HG02973 (cell line): ENCODE results near the gene TPRG1.

Experiments used
- ATAC-seq: cut with Tn5 transposase; IDR thresholded peaks from one replicate; pipeline ENCODE4 v1.9.1; 2021; ENCODE audit warnings: moderate library complexity; ENCODE audit not compliant: unreplicated experiment

Gene TPRG1

DNA sequence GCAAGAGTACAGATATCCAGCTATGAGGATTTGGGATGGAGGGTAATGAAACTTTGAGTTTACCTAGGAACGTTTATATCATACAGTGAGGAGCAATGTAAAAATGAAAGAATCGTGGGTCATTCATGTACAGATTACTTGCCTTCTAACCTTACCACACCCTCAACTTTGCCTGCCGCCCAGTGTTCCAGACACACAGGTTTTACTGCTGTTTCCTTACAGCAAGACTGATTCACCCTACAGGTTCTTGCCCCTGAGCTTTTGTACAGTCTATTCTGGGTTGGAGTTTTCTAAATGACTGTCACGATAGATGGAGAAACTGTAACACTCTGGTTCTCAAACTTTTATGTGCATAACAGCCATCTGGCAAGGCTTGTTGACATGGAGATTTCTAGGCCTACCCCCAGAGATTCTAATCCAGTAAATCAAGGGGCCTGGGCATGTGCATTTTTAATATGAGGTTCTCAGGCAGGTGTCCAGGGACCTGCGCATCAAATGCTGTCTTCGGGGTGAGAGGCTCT is 6.6 kb upstream of the TPRG1 start:
- no peak for ATAC-seq

DNA sequence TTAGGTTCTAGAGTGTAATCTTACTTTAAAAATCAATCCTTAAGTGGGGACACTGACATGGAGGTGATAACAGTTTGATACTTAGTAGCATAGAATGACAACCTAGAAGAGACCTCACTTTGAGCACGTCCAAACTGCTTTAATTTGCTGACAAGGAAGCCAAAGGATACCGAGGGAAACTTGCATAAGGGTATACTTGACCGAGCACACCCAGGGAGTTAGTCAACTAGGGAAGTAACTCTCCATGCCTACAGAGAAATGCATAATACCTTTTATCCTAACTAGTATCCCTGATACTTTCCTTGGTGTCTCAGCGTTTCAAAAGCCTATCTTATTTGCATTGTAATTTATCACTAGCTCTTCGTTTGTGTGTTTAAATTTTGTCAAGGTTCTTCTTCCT is 5.5 kb upstream of the TPRG1 start:
- ATAC-seq: no peak

DNA sequence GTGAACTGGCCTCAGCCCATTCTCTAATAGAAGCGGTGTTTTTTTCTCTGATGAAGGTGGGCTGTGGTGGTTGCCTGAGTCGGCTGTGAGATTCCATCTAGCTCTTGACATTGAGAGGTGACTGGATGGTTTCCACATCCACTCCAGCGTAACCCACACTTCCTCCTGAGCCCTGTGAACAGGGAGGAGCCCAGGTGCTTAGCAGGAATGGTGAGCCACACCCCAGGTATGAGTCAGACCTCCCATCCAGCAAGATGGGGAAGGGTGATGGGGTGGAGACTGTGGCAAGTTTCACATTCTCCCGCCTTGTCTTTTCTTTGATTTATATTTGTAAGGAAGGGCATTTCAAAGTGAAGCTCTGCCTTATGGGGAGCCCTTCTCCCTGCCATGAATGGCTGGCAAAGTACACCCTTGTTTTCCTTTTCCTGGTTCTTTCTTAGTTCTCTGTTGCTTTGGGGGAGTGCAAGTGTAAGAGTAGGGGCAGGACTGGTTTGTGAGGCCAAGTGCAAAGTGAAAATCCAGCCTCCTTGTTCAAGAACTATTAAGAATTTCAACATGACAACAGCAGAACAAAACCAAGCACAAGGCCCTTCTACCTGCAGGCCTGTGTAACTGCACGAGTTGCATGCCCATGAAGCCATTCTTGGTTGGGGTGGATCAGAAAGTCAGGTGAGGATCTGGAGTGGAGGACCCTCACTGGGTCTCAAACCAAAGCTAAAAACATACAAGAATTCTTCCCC is 4.6 kb upstream of the TPRG1 start:
- no peak for ATAC-seq

DNA sequence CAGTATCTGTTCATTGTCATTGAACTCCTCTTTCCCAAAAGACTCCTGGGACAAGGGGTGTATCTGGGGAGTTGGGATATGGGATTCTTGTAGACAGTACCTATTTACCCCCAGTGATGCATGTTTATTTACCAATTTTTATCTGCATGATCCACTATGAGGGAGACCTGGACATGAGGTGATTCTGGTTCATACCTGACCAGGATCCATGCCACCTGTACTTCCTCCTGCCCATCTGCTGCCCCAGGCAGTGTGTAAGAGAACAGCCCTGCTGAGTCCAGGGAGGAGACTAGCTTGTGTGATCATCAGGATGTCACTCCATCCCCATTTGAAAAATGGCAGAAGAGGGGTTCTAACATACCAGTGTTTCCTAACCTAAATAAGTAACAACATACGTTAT is 3.1 kb upstream of the TPRG1 start:
- no peak for ATAC-seq

DNA sequence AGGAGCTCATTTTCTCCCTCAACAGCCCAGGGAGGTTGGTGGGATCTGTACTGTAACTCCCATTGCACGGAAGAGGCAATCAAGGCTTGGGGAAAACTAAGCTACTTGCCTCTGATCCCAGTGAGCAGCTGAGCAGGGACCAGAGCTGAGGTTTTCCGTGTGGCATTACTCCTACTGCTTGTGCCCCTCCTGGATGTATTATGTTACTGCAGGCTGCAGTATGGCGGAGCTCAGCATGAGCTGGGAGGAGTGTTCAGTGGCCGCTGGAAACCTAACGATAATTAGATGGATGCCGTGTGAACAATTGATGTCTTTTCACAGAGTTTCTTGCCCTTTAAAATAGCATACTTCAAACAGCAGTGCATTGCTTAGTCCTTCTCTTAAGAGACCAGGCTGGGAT is 2.0 kb upstream of the TPRG1 start:
- no peak for ATAC-seq

DNA sequence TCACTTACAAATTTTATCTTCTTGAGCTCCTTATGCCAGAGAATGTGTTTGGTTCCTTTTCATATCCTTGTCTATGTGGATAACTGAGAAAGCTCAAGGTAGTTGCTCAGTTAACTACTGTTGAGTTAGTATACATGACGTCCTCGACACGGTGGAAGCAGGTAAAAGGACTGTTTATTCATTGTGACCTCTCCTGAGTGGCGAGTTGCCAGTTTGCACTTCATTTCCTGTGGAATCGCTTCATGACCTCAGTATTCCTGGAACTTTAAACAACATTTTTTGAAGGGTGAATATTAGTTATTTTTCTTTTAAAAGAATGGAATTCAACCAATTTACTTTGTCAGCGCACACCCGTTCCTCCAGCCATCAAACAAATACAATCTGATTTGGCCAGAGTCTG is 1.2 kb upstream of the TPRG1 start:
- ATAC-seq: no peak

DNA sequence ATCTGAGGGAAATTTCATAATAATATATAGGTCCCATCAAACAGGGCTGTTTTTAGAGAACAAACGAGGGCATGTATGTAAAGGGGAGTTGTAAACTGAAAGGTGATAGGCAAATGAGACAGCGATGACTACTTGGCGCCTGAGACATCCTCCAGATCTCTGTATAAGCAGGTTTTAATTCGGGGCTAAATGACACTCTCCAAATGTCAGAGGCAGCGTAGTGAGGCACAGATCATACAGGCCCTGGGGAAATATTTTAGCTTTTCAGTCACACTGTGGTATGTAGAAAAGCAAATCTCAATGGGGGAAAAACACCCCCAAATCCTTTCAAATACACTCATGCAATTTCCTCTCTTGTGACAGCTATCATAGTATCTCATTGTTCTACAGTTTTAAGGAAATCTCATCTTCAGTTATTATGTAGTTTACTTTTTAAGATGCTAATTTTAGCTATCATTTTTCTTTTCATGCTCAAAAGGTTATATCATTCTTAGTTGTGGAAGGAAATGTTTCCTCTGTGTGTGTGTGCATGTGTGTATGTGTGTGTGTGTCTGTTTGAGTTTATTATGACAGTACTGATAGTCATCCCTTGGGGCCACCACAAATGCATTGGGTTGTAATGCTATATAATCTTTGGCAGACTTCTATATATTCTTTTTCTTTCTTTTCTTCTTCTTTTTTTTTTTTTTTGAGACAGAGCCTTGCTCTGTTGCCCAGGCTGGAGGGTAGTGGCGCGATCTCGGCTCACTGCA is 1.1 kb downstream of the TPRG1 start:
- ATAC-seq: no peak

DNA sequence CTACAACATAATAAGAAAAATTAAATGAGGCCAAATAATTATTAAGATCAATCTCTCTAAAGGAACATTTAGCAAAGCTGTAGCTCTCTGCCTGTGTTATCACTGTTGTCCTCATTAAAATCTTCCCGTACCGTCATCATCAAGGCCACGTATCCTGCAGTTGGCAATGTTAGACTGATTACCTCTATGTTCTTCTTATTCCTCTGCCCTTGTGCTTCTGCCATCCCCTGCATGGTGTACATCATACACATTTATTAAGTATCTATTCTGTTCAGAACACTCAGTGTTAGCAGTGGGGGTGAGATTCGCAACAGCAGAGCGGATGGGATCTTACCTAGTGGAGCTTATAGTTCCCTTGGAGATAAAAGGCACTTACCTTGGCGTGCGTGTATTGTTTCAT is 12.8 kb downstream of the TPRG1 start:
- no peak for ATAC-seq

DNA sequence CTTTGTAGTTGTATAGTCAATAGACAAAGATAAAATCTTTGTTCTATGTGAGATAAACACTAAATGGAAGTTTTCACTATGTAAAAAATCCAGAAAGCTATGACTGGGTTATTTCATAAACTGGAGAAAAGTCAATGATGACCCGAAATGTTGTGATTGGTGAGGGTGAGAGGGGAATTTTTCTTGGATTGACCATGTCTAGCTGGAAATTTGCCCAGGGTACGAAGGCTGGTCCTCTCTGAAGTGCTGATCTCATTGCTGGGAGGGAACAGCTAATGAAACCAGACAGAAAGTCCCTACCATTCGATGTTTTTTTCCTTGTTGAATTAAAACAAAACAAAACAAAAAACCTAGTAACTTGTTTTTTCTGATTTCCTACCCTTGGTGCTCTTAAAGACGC is 14.3 kb downstream of the TPRG1 start:
- no peak for ATAC-seq

DNA sequence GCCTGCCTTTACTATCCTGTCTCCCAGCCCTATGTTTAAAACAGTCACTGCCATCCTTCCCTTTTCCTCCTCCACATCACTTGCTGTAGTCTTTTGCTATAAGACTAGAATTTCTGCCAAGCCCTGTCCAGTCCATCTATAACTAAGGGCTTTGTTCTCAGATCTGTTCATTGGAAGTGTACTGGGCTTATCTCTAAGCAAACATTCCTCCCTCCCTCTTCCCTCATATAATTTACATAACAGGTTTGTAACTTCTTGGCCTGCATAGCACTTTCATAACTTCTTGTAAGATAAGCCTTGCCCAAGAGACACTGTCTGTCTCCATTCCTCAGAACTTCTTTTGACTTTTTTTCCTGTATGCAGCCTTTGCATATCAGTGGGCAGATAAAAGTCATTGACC is 16.7 kb downstream of the TPRG1 start:
- no peak for ATAC-seq

DNA sequence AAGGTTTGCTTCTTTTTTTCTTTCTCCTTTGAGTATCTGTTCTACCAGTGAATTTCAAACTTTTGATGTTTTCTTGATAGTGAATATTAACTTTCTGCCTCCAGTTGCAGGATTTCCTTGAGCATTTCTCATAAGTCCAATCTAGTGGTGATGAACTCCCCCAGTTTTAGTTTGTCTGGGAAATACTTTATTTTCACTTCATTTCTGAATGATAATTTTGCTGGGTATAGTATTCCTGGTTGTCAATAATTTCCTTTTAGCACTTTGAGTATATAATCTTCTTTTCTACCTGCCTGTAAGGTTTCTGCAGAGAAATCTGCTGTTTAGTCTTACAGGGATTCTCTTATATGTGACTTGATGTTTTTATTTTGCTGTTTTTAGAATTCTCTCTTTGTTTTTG is 21.0 kb downstream of the TPRG1 start:
- no peak for ATAC-seq

DNA sequence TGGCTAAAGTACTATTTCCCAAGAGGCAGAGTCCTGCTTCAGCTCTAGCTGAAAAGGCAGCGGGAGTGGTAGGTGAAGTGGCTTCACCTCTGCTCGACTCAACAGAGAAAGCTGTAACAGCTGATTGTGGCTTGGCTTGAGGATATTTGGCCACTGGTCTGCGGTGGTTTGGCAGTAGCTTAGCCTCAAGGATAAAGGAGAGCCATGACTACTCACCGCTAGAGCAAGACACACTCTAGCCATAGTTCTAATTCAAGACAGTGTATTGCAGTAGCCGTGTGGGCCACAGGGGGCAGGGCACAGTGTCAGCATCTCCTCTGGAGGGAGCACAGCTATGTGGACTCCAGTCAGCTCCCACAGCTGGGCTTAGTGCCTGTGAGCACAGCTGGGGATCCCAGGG is 23.5 kb downstream of the TPRG1 start:
- no peak for ATAC-seq

DNA sequence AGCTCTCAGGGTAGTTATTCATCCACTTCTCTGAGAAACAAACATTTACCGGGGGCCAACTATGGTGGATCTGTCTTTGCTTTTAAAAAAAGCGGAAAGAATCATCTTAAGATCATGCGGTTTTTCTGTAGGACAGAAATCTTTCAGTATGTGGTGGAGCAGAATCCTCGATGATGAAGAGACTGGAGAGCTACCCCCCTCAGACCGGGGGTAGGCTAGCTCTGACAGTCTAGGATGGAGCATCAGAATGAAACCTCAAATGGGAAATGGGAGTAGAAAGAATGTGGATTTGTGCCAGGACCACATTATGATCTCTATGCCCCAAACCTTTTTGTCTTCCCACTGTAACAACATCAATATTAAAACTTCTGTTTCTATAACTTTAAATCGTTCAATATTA is 30.3 kb downstream of the TPRG1 start:
- no peak for ATAC-seq

DNA sequence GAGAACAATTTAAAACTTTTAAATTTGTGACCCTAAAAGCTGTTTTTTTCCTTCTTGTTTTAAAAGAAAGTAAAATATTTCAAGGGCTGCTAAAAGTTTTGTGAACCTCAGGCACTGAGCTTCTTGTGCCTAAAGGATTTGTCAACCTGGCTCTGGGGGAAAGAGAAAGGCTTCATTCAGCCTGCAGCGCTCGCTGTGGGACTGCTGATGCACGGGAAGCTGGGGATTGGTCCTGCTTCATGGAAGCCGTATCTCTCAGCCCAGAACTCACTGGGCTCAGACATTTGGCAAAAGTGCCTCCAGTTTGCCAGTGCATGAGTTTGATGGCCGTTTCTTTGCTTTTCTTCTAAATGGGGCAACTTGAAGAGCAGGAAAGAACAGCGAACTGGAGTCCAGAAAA is 30.8 kb downstream of the TPRG1 start:
- ATAC-seq: no peak

DNA sequence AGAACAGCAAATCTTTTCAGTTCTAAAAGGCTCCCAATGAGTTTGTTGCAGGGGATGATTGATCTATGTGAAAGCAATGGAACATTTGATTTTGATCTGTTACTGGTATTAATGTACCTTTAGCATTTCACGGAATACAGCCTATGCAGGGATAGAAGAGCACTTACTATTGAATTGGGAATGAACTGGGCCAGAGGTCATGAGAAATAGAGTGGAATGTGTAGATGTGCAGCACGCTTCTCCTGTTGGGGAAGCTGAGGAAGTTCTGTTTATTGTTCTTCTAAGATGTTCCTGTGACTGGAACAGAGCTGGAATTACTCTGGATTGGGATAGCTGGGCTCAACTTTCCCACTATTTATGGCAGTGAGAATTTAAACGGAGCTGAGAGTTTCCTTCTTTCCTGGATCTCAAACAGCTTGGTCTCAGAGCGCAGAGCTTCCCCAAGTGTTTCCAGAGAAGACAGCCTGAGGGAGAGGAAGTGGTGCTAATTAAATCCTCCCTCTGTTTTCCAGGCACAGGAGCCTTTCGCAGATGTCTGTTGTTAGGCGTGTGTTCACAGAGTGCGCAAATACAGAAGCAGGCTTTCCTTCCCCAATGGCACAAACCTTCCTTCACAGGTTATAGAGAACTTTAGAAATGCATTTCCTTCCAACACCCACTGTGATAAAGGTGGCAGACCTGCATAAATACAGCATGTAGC is 32.5 kb downstream of the TPRG1 start:
- no peak for ATAC-seq

DNA sequence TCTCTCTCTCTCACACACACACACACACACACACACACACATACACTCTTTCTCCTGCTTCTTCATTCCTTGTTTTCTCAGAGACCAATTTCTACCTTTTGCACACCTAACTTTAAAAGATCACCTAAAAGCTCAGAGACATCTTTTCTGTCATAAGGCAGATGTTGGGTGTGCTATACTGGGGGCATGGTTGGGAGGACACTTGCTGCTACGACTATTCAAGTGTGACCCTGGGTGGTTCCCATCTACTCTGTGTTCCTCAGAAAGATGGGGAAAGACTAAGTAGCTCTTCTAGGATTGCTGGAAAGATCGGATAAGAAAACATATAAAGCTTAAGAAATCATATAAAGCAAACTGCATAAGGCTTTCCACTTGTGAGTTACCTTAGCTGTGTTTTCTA is 33.2 kb downstream of the TPRG1 start:
- no peak for ATAC-seq

DNA sequence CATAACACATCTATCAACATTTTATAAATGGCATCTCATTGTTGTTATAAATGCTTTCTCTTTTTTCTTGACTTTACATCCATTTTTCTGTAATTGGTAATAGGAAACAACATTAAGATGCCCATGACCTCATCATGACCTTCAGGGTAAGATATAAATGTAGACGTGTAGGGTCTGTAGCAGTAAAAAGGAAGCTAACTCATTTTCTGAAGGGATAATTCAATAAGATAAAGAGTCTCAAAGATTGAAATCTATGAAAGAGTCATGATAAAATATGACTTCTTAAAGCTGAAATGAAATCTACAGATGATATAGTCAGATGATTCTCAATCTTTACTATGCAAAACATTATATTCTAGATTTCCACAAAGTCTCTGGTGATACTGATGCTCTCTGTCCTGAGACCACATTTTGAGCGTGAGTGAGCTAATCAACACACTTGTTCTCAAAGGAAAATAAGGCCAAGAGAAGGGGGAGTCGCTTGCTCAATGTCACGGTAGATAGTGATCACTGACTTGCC is 38.5 kb downstream of the TPRG1 start:
- no peak for ATAC-seq

DNA sequence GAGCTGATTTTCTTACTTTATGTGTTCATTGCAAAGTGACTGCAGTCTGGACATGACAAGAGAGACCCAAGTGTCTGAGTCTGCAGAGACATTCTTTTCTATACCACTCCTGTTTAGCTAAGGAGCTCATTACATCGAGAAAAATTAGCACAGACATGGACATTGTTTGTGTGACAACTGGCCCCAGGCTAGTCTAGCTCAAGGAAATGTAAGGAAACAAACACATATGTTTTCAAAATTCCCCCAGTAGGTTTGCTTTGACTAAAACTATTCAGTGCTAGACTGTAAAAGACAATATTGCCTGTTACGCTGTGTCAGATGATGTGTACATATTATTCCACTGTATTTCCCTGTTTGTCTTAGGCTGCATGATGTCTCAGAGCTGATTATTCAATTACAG is 40.9 kb downstream of the TPRG1 start:
- no peak for ATAC-seq

DNA sequence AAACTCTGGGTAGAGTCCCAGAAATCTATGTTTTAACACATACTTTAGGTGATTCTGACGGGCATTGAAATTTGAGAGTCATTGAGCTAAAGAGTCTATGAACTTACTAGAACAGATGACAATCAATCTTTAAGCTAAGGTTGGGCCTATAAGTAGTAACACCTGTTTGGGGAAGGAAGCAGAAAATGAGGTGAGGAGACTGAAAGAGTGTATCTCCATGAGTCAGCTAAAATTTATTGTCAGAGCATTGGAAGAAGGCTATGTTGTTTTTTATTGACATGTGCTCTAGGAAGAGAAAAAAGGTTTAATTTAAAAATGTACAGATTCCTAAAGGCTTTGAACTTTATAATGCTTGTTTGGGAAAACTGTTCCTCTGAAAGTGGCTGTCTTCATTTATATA is 42.9 kb downstream of the TPRG1 start:
- ATAC-seq: no peak

DNA sequence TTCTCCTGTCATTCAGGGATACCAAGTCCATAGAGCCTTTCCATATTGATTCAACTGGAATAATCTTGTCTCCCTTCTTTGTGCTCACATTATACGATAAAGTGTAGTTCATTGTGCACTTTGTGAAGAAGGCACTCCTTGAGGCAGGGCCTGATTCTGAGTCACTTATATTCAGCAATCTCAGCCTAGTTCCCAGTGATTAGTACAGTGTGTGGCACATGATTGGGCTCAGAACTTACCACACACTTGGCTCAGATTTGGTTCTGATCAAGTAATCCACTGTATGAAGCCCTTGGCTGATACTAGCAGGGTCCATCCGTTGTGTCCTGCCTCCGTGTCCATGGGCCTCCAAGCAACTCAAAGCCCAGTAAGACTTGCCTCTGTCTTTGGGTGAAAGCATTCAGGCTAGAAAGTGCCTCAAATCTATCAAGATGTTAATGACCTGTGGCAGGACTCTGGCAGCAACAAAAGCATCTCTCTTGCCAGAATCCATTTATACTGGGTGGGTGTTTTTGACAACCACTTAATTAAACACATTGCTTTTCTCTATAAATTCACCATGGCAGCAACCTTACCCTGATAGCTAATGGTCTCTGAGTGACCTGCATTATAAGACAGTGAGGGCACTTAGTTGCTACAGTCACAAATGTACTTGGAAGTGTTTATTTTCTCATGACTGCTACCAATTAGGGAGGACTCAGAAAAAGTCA is 51.3 kb downstream of the TPRG1 start:
- ATAC-seq: no peak

DNA sequence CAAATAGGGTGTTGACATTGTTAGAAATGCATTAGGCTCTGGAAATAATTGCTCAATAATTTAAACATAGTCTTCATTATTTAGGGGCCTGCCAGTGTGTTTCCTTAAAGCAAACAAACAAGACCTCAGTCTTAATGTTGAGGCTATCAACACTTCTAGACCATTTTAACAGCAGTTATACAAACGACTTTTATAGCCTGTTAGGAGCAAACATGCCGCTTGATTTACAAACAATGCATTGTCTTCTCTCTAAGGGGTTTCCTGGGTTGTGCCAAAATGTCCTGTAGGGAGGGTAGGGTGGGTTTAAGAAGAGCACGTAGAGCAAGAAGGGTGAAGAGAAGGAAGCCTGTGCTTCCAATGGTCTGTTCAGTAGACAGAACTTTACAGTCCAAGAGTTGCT is 53.7 kb downstream of the TPRG1 start:
- ATAC-seq: no peak
